GM19025 (cell line): ENCODE measurements around the gene ZNF699.
"Not testable (repeated sequence)": the region's sequence is repeated elsewhere in the genome, so short reads cannot be mapped to it uniquely, and the experiment has no call there.

Experiments used
- ATAC-seq: cut with Tn5 transposase; IDR thresholded peaks from one replicate; pipeline ENCODE4 v1.9.1; 2021; ENCODE audit warnings: mild to moderate bottlenecking, low read depth, moderate library complexity; ENCODE audit not compliant: unreplicated experiment

The ZNF699 gene

GRCh38 chr19:9289231-9289884 is 20.3 kb downstream of the ZNF699 start:
- no peak for ATAC-seq

- ATAC-seq = not testable (repeated sequence)
Observed at GRCh38 chr19:9283485-9283884, 26.2 kb downstream of the ZNF699 start.

- ATAC-seq = no peak
Observed at GRCh38 chr19:9251236-9251635, 58.4 kb downstream of the ZNF699 start.

GRCh38 chr19:9250630-9251029 is 59.0 kb downstream of the ZNF699 start, which contains the start of gene OR7E24:
TSS of gene OR7E24 (plus strand) at chr19:9250930. CDS start at chr19:9251044, 114 bp downstream.
- ATAC-seq = no peak
